A549 (cell line): ENCODE data around the gene PLOD3. TPM values are rescaled to one million over a fixed set of nuclear protein-coding genes. Genes with fewer than 3 reads are reported as not detected.

Experiments used
- ATAC-seq, 2 experiments: fragments of 200-7000 bp in 1 of 2; fragments of >200 bp in 1 of 2; cut with Nextera tagmentation in 1 of 2; cut with Tn5 transposase in 1 of 2; 3 replicates each; pipeline versions ENCODE4 v1.8.0 to v1.9.1; 2018 to 2020; ENCODE audit warnings: mild to moderate bottlenecking in 1 of 2, moderate library complexity in 1 of 2
- CTCF ChIA-PET: fragments of 300-600 bp; sonication (Branson Sonifier 250); formaldehyde crosslinking; extraction: SDS; loops from one replicate; lab custom pipeline; 2021; ENCODE audit warnings: antibody characterized with exemption, inconsistent platforms; lab: Yijun Ruan, JAX
- POLR2A ChIA-PET: fragments of 350-600 bp; formaldehyde crosslinking; extraction: SDS; loops from one replicate; lab custom pipeline; 2021; ENCODE audit warnings: antibody characterized with exemption, inconsistent platforms; lab: Yijun Ruan, JAX
- DNase-seq, 2 experiments: peaks; one replicate each; pipeline versions ENCODE4 v3.0.0 to v3.0.0-alpha.2; 2011 to 2016; ENCODE audit warnings: low read depth in 1 of 2, low spot score in 1 of 2
- FAIRE-seq: peaks from 2 replicates; lab custom pipeline; 2011; peaks lifted over from hg19 to GRCh38; lab: Jason Lieb, UNC
- H3K27ac ChIP-seq, 2 experiments: fragments of >200 bp; sonication (Bioruptor Twin); formaldehyde crosslinking; 3 replicates each; pipeline ENCODE4 v1.5.1; 2016 to 2017
- H3K4me1 ChIP-seq: fragments of >200 bp; sonication (Bioruptor Twin); formaldehyde crosslinking; 3 replicates; pipeline ENCODE4 v1.6.1; 2016
- H3K4me2 ChIP-seq: fragments of >200 bp; sonication (Bioruptor Twin); formaldehyde crosslinking; 3 replicates; pipeline ENCODE4 v1.6.1; 2016
- H3K4me3 ChIP-seq: fragments of >200 bp; sonication (Bioruptor Twin); formaldehyde crosslinking; 3 replicates; pipeline ENCODE4 v1.5.1; 2016
- H3K9me3 ChIP-seq: fragments of >200 bp; sonication (Bioruptor Twin); formaldehyde crosslinking; 3 replicates; pipeline ENCODE4 v1.6.1; 2016
- CBX8 ChIP-seq: fragments of 200-600 bp; sonication (generic); IDR thresholded peaks from 2 replicates; pipeline ENCODE4 v1.6.1; 2016
- CHD2 ChIP-seq: fragments of 150-350 bp; IDR thresholded peaks from 2 replicates; pipeline ENCODE4 v1.6.1; 2014; ENCODE audit warnings: low read length; ENCODE audit not compliant: partially characterized antibody
- EHMT2 ChIP-seq: fragments of 200-600 bp; sonication (generic); IDR thresholded peaks from 2 replicates; pipeline ENCODE4 v1.6.1; 2016; ENCODE audit warnings: antibody characterized with exemption, low read depth, mild to moderate bottlenecking, moderate library complexity
- ESRRA ChIP-seq: fragments of 150-350 bp; IDR thresholded peaks from 2 replicates; pipeline ENCODE4 v1.6.1; 2014; ENCODE audit warnings: mild to moderate bottlenecking, low read length, borderline replicate concordance
- FOXS1 ChIP-seq: fragments of 250-450 bp; sonication (Bioruptor Pico); IDR thresholded peaks from 2 replicates; pipeline ENCODE4 v1.5.0; 2020; ENCODE audit warnings: mild to moderate bottlenecking, moderate library complexity
- HDAC2 ChIP-seq: fragments of 200-600 bp; sonication (generic); IDR thresholded peaks from 2 replicates; pipeline ENCODE4 v1.6.1; 2016
- HOXA7 ChIP-seq: fragments of 250-450 bp; sonication (Bioruptor Pico); IDR thresholded peaks from 2 replicates; pipeline ENCODE4 v1.5.0; 2020; ENCODE audit warnings: mild to moderate bottlenecking, moderate library complexity
- JUN ChIP-seq, 2 experiments: fragments of >200 bp; sonication (Bioruptor Twin); formaldehyde crosslinking; IDR thresholded peaks; 2 replicates in 1 of 2; 3 replicates in 1 of 2; pipeline ENCODE4 v1.6.1; 2016 to 2017
- MYC ChIP-seq: IDR thresholded peaks from 2 replicates; pipeline ENCODE4 v1.6.1; 2012; ENCODE audit warnings: mild to moderate bottlenecking, inconsistent platforms, low read length, improper control_type of control experiment, borderline replicate concordance
- NFE2L2 ChIP-seq: fragments of 150-350 bp; conservative IDR thresholded peaks from 2 replicates; pipeline ENCODE4 v1.6.1; 2014; ENCODE audit warnings: low read length
- NR3C1 ChIP-seq: fragments of >200 bp; sonication (Bioruptor Twin); formaldehyde crosslinking; IDR thresholded peaks from 3 replicates; pipeline ENCODE4 v1.6.1; 2017
- PHF8 ChIP-seq: fragments of 200-600 bp; sonication (generic); IDR thresholded peaks from 2 replicates; pipeline ENCODE4 v1.6.1; 2016; ENCODE audit warnings: low read depth, mild to moderate bottlenecking, antibody characterized with exemption, moderate library complexity, borderline replicate concordance
- POLR2A ChIP-seq: IDR thresholded peaks from 2 replicates; pipeline ENCODE4 v1.6.1; 2012; ENCODE audit warnings: mild to moderate bottlenecking, low read length
- RARB ChIP-seq: fragments of 250-450 bp; sonication (Bioruptor Pico); IDR thresholded peaks from 2 replicates; pipeline ENCODE4 v1.8.0; 2021; ENCODE audit warnings: mild to moderate bottlenecking, moderate library complexity
- RFX5 ChIP-seq: fragments of 450-650 bp; IDR thresholded peaks from 2 replicates; pipeline ENCODE4 v1.7.1; 2014; ENCODE audit warnings: antibody characterized with exemption, mild to moderate bottlenecking, moderate library complexity
- RNF2 ChIP-seq: fragments of 200-600 bp; sonication (generic); IDR thresholded peaks from 2 replicates; pipeline ENCODE4 v1.6.1; 2016; ENCODE audit warnings: low read depth, mild to moderate bottlenecking, antibody characterized with exemption, moderate library complexity, borderline replicate concordance
- SMC3 ChIP-seq: fragments of >200 bp; sonication (Bioruptor Twin); formaldehyde crosslinking; IDR thresholded peaks from 3 replicates; pipeline ENCODE4 v1.6.1; 2018; ENCODE audit warnings: inconsistent platforms
- SREBF2 ChIP-seq: fragments of 450-650 bp; IDR thresholded peaks from 2 replicates; pipeline ENCODE4 v1.6.1; 2014; ENCODE audit warnings: mild to moderate bottlenecking, moderate library complexity
- TFCP2L1 ChIP-seq: fragments of 250-450 bp; sonication (Bioruptor Pico); IDR thresholded peaks from 2 replicates; pipeline ENCODE4 v1.5.0; 2021; ENCODE audit warnings: mild to moderate bottlenecking
- ZFP36 ChIP-seq: fragments of 450-650 bp; IDR thresholded peaks from 2 replicates; pipeline ENCODE4 v1.6.1; 2014; ENCODE audit warnings: borderline replicate concordance; ENCODE audit not compliant: partially characterized antibody
- ZNF302 ChIP-seq: fragments of 250-450 bp; sonication (Bioruptor Pico); IDR thresholded peaks from 2 replicates; pipeline ENCODE4 v1.9.0; 2021; ENCODE audit warnings: inconsistent platforms, mild to moderate bottlenecking, moderate library complexity
- WGBS: methylation state at CpG from one replicate; pipeline ENCODE4 v1.1.6; 2017; ENCODE audit errors: missing lambda C conversion rate; 5-methylcytosine and 5-hydroxymethylcytosine counted together
- polyA plus RNA-seq, 4 experiments: library from polyadenylated mRNA; depleted of rRNA in 3 of 4; stranded (reverse); fragments of >200 nt; fragmentation: RNase III in 1 of 4; extraction: RNeasy Plus Mini Kit Qiagen cat#74134 plus additional on column Dnase treatment in 1 of 4; gene quantifications; 2 replicates in 3 of 4; 3 replicates in 1 of 4; pipeline ENCODE4 v1.2.3, GENCODE V29; 2011 to 2017
- TF ChIP-seq, protein P1 (sequence below): fragments of >200 bp; sonication (Bioruptor Twin); formaldehyde crosslinking; IDR thresholded peaks from 2 replicates; pipeline ENCODE4 v1.6.1; 2016
- TF ChIP-seq, protein P2 (sequence below): fragments of 250-450 bp; sonication (Bioruptor Pico); IDR thresholded peaks from 2 replicates; pipeline ENCODE4 v1.5.0; 2021; ENCODE audit warnings: mild to moderate bottlenecking, moderate library complexity, borderline replicate concordance
- TF ChIP-seq, protein P3 (sequence below): fragments of 250-450 bp; sonication (Bioruptor Pico); IDR thresholded peaks from 2 replicates; pipeline ENCODE4 v1.5.0; 2020; ENCODE audit warnings: low read depth, mild to moderate bottlenecking, moderate library complexity
- TF ChIP-seq, protein P4 (sequence below): fragments of 150-350 bp; IDR thresholded peaks from 2 replicates; pipeline ENCODE4 v1.6.1; 2014; ENCODE audit warnings: low read depth, mild to moderate bottlenecking, low read length

The PLOD3 gene
- polyA plus RNA-seq, 2 of the 4 experiments (the other 2 are of a cell fraction): 26.0 to 48.7 TPM

DNA sequence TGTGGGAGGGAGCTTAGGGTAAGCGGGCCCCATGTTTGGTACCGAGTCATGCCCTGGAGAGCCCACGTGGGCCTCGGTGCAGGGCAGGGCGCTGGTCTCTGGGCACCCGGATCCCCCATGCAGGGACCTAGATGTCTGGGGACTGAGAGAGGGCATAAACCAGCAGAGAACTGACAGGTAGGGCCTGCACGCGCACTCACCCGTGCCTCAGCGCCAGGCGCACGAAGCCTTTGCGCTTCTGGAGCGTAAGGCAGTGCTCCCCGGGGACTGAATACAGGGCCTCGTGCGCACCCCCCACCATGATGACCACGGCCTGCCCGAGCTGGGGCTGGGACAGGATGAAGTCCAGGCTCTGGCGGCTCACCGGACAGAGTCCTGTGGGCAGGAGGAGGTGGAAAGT is 19.4 kb downstream of the PLOD3 start:
- peaks cover 10% of the 10 kb centered on the region for H3K4me1 ChIP-seq
- no peak overlapping the region for H3K4me3 ChIP-seq
- FAIRE-seq (no peak), DNase-seq (no peak), ATAC-seq (no peak)
- TF ChIP-seq ZFP36: no peak
- TF ChIP-seq NFE2L2: no peak
- no peak for TF ChIP-seq EHMT2
- TF ChIP-seq SMC3: no peak
- no peak for TF ChIP-seq ZNF302 (CRISPR knock-in tag)
- no peak for TF ChIP-seq JUN (IDR thresholded peaks at IDR 0.05)
- no peak for TF ChIP-seq SREBF2
- no peak for TF ChIP-seq HDAC2
- TF ChIP-seq CBX8: no peak
- no peak for TF ChIP-seq RNF2
- no peak for TF ChIP-seq ESRRA
- TF ChIP-seq TFCP2L1: no peak
- TF ChIP-seq FOXS1: no peak
- TF ChIP-seq RFX5: no peak
- TF ChIP-seq NR3C1: no peak
- TF ChIP-seq POLR2A: no peak
- TF ChIP-seq, protein P1, sequence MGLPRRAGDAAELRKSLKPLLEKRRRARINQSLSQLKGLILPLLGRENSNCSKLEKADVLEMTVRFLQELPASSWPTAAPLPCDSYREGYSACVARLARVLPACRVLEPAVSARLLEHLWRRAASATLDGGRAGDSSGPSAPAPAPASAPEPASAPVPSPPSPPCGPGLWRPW: no peak
- TF ChIP-seq PHF8: no peak
- TF ChIP-seq, protein P2, sequence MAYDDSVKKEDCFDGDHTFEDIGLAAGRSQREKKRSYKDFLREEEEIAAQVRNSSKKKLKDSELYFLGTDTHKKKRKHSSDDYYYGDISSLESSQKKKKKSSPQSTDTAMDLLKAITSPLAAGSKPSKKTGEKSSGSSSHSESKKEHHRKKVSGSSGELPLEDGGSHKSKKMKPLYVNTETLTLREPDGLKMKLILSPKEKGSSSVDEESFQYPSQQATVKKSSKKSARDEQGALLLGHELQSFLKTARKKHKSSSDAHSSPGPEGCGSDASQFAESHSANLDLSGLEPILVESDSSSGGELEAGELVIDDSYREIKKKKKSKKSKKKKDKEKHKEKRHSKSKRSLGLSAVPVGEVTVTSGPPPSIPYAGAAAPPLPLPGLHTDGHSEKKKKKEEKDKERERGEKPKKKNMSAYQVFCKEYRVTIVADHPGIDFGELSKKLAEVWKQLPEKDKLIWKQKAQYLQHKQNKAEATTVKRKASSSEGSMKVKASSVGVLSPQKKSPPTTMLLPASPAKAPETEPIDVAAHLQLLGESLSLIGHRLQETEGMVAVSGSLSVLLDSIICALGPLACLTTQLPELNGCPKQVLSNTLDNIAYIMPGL (CRISPR knock-in tag): no peak
- ChIA-PET CTCF (interaction anchor here (0.6 to 1.0 kb wide), 2 partner anchors 10 to 83 kb away, joined by 3 read pairs; no protein-coding TSS in a partner anchor), POLR2A (no interaction called here)
- no peak overlapping the region for H3K4me2 ChIP-seq
- no peaks in the 10 kb centered on the region for H3K9me3 ChIP-seq
- no peak overlapping the region for H3K27ac ChIP-seq
- 84% methylated on average over 13 of the region's 21 CpGs for WGBS

DNA sequence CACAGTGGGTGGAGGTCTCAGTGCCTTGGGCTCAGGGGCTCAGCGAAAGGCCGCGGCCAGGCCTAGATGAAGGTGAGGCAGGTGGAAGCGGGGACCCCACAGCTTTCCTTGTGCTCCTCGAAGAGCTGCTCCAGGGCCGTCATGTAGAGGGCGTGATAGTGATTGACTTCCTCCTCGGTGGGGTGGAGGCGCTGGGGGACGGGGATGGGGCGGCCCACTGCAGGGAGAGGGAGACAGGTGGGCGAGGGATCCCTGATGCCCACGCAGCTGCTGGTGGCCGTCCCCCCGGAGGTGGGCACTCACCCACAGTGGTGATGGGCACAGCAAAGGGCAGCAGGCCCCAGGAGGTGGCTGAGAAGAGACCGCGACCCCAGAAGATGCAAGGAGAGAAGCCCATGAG is 21.5 kb downstream of the PLOD3 start:
- no peak for DNase-seq
- no peak overlapping the region for H3K4me3 ChIP-seq
- no peak overlapping the region for H3K4me2 ChIP-seq
- no peaks in the 10 kb centered on the region for H3K9me3 ChIP-seq
- peaks cover 10% of the 10 kb centered on the region for H3K4me1 ChIP-seq
- no peak overlapping the region for H3K27ac ChIP-seq
- ChIA-PET POLR2A (no interaction called here), CTCF (interaction anchor here (0.5 to 10.7 kb wide), 6 partner anchors 8 to 301 kb away, joined by 3 to 318 read pairs (median 6); partner anchors contain the start of genes ACHE, MOGAT3, PLOD3 and ZNHIT1)
- no peak for ATAC-seq
- WGBS: 91% methylated on average over 17 of the region's 17 CpGs
- TF ChIP-seq, protein P3, sequence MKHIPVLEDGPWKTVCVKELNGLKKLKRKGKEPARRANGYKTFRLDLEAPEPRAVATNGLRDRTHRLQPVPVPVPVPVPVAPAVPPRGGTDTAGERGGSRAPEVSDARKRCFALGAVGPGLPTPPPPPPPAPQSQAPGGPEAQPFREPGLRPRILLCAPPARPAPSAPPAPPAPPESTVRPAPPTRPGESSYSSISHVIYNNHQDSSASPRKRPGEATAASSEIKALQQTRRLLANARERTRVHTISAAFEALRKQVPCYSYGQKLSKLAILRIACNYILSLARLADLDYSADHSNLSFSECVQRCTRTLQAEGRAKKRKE (CRISPR knock-in tag): no peak
- TF ChIP-seq SREBF2 (no peak), CHD2 (no peak), RARB (CRISPR knock-in tag) (no peak), HOXA7 (CRISPR knock-in tag) (no peak), MYC (no peak)
- TF ChIP-seq, protein P1: no peak
- TF ChIP-seq, protein P2 (CRISPR knock-in tag): no peak
- TF ChIP-seq, protein P4, sequence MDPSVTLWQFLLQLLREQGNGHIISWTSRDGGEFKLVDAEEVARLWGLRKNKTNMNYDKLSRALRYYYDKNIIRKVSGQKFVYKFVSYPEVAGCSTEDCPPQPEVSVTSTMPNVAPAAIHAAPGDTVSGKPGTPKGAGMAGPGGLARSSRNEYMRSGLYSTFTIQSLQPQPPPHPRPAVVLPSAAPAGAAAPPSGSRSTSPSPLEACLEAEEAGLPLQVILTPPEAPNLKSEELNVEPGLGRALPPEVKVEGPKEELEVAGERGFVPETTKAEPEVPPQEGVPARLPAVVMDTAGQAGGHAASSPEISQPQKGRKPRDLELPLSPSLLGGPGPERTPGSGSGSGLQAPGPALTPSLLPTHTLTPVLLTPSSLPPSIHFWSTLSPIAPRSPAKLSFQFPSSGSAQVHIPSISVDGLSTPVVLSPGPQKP: no peak
- TF ChIP-seq, all 56 proteins: peak for 0
- FAIRE-seq: no peak
